Camera-type eye (tissue), 1 donor: Measurements from ENCODE around the gene ALS2. TPM values are rescaled to one million over a fixed set of nuclear protein-coding genes. Genes with fewer than 3 reads are reported as not detected.

Experiments
- total RNA-seq: library from RNA; depleted of rRNA; stranded (reverse); fragments of >200 nt; gene quantifications from one replicate; pipeline ENCODE4 v1.2.3, GENCODE V29; 2014

ALS2 gene
- 46.9 TPM for total RNA-seq

DNA sequence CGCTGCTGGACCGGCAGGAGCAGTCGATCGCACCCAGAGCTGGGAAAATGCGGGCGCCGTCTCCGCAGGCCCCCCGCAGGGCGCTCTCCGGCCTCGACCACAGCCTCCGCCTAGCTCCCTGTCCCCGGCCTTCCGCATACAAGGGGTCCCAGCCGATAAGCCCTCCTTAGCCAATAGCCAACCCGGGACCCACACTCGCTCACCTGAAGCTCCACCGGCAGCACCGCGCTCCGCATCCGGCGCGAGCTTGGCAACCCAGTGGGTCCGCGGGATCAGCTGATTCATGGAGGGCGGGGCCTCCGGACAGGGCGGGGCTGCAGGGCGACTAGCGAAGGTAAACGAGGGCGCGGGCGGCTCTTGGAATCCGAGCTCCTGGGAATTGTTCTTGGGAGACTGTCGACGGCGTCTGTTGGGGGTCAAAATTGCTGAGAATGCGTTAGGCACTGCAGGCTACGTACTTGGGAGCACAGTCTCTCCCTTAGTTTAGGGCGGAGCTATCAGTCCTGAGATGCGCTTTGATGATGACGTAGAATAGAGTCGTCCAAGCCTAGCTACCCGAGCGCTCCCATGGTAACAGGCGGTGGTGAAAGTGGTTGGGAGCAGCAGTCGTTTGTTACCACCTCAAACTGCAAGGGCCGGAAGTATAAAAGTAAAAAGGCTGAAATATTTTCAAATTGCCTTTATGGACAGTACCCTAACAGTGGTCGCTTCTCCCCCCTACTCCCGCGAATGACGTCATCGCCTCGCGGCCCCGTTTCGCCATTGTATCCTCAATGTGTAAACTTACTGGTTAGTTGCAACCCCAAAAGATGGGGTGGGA lies at the start of gene ALS2:
TSS of gene ALS2 (minus strand) at position 260 of the 820 bp plus-strand sequence. CDS start 12,048 bp downstream, outside the sequence.

DNA sequence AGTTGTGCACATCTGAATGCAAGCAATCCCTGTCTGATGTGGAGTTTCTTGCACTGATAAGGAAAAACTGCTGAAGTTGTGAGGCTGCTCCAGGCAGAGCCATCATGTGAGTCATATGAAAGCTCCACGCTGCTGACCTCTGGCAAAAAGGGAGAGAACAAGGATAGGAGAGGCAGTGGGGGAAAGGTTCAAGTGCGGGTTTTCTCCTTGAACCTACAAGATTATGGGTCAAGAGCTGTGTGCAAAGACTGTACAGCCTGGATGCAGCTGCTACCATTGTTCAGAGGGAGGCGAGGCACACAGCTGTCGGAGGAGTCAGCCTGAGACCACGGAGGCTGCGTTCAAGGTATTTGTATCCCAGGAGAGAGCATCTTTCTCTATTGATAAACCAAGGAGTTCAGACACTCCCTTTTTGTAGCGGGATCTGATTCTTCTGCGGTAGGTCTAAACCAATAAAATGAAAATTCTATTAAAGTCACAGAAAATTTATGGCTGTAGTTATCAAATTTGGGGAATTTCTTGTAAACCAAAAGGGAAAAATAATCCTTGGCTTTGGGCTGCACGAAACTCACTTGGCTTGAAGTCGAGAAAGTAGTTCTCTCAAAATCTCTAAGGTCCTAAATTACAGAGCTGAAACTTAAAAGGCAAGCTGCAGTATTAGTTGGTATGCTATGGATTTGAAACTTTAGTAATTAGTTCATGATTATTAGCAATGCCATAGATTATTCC lies 25.9 kb upstream of the ALS2 start, which contains the start of gene CDK15:
TSS of gene CDK15 (plus strand) at position 96 of the 729 bp plus-strand sequence. CDS start at position 224, 128 bp downstream.

DNA sequence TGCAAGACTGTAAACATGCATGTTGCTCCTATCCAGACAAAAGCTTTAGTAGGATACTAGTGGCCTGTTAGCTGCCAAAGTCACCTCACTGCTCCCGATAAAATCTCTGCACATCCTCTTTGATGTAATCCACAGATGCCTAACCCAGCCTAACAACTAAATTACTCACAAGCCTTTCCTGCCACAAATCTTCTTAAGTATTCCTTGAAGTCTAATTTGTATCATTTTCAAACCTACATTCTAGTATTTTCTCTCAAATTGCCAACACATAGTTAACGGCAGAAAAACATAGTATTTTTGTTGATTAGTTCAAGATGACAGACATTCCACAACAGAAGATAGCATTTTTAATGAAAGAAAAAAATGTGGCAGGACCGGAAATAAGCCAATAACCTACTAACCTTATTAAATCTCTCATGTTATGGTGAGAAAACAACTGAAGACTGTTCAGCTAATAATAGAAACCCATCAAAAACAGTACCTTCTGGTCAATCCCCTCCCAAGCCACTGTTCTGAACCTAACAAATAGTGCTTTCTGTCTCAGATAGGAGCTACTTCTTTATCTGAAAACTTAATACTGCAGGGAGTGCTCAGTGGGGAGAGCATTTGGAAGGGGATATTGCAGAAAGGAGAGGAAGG lies 82.0 kb downstream of the ALS2 start, which contains the start of gene MPP4:
TSS of gene MPP4 (minus strand) at position 57 of the 639 bp plus-strand sequence. CDS start 4,690 bp downstream, outside the sequence.

Other genes with a start within 250 kb of the ALS2 start
- gene TMEM237, start 137.4 kb downstream of the ALS2 start, total RNA-seq = 63.2 TPM
- gene MPP4, start 82.3 kb downstream of the ALS2 start, total RNA-seq = 156 TPM
- gene CDK15, start 25.6 kb upstream of the ALS2 start, total RNA-seq = 1.7 TPM